Naive thymus-derived CD8-positive, alpha-beta T cell (primary cell): ENCODE measurements around the gene RNH1. TPM values are rescaled to one million over a fixed set of nuclear protein-coding genes. Genes with fewer than 3 reads are reported as not detected.
A peak's percentile ranks its signal among the peaks of the same experiment; 100 is the strongest.
"Not testable (repeated sequence)": the region's sequence is repeated elsewhere in the genome, so short reads cannot be mapped to it uniquely, and the experiment has no call there.

Source experiments
- ATAC-seq, 2 donors: fragments of 150-1000 bp; cut with Tn5 transposase in 1 of 2; sonication (Bioruptor Pico), chemical (Tn5 transposase) in 1 of 2; 1 replicate in 1 of 2; 2 replicates in 1 of 2; pipeline ENCODE4 v1.10.0; 2021; ENCODE audit warnings: mild to moderate bottlenecking in 2 of 2, moderate library complexity in 2 of 2
- POLR2A ChIA-PET: fragments of 350-600 bp; sonication (Branson Sonifier 250); formaldehyde crosslinking; loops from one replicate; lab custom pipeline; 2021; ENCODE audit warnings: antibody characterized with exemption; lab: Charles Lee
- DNase-seq, 10 donors: peaks; one replicate each; pipeline versions ENCODE4 v3.0.0 to v3.0.0-alpha.2; 2020 to 2022
- H3K27ac Mint-ChIP-seq, 10 donors: one replicate each; pipeline ENCODE4 v1.8.0; 2020 to 2022; ENCODE audit warnings: mild to moderate bottlenecking in 10 of 10, mixed read lengths in 10 of 10, moderate library complexity in 4 of 10, inconsistent platforms in 1 of 10
- H3K27me3 Mint-ChIP-seq, 5 donors: one replicate each; pipeline ENCODE4 v1.8.0; 2021 to 2022; ENCODE audit warnings: mixed read lengths in 5 of 5
- H3K36me3 Mint-ChIP-seq, 3 donors: one replicate each; pipeline ENCODE4 v1.8.0; 2020 to 2022; ENCODE audit warnings: mixed read lengths in 3 of 3, mild to moderate bottlenecking in 2 of 3, inconsistent platforms in 1 of 3
- H3K4me1 Mint-ChIP-seq, 4 donors: one replicate each; pipeline ENCODE4 v1.8.0; 2021 to 2022; ENCODE audit warnings: mixed read lengths in 4 of 4
- H3K4me3 Mint-ChIP-seq, 10 donors: one replicate each; pipeline ENCODE4 v1.8.0; 2020 to 2022; ENCODE audit warnings: mild to moderate bottlenecking in 10 of 10, mixed read lengths in 10 of 10, moderate library complexity in 6 of 10, inconsistent platforms in 1 of 10
- H3K9me3 Mint-ChIP-seq, 9 donors: one replicate each; pipeline ENCODE4 v1.8.0; 2020 to 2022; ENCODE audit warnings: mixed read lengths in 9 of 9, mild to moderate bottlenecking in 3 of 9, inconsistent platforms in 1 of 9, moderate library complexity in 1 of 9
- polyA plus RNA-seq, 3 donors: library from polyadenylated mRNA; unstranded; fragments of 300-500 nt; fragmentation: Illumina TruSeq; gene quantifications; one replicate each; pipeline ENCODE4 v1.2.3, GENCODE V29; 2021
- total RNA-seq, 8 experiments: library from RNA in 2 of 8; stranded (reverse) in 2 of 8; gene quantifications; one replicate each; pipeline ENCODE4 v1.2.3 and lab custom pipeline; 2021 to 2026

The RNH1 gene
- total and polyA plus RNA-seq, 5 experiments from 2014 or later: 102 to 198 (median 152) TPM

DNA sequence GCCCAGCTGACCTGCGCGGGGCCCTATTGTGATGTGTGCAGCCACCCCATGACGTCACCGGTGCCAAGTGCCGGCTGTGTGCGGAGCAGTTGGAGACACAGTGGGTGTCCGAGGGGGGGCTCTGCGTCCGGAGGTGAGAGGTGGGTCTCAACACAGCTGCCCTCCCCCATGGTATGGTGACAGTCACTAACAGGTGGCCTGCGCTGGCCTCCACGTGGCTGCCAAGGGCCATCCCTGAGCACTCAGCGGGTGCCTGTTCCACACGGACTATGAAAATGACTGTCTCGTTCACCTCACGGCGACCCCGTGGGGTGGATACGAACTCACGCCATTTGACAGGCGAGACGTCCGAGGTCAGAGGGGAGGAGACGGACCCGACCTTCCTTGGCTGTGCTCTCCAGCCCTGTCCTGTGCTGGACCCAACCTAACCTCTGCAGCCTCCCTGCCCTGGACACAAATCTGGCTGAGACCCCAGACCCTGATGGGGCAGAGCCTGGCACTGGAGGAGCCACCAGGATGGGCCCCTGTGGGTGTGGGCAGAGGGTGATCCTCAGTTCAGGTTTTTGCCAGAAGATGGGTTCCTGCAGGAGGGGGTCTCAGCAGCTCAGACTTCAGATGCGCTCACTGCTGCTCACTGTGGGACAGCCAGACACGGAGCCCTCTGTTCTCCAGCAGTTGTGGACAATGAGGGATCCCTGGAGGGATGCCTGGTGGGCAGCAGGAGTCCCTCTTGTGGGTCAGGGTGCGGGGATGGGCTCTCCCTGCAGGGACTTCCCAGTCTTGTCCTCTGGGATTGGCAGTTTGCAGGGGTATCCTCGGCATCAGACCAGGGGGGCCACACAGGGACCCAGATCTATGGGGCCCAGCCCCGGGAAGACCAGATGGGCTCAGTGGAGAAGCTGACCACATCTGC, 22.0 kb upstream of the RNH1 start:
- Mint-ChIP-seq H3K4me3 (no peak overlapping the region), H3K36me3 (peaks cover 0 to 13% (median 0%) of the 10 kb centered on the region in 3 donors), H3K27ac (peak overlapping the region in 1 of 10 donors; percentile 52), H3K4me1 (peaks cover 0 to 4% (median under 1%) of the 10 kb centered on the region in 4 donors), H3K27me3 (peaks cover 0 to 2% (median 0%) of the 10 kb centered on the region in 5 donors), H3K9me3 (no peaks in the 10 kb centered on the region)
- ATAC-seq (no peak), DNase-seq (no peak)
- POLR2A ChIA-PET: interaction anchor here (1.1 kb wide), 1 partner anchor 11 kb away, joined by 3 read pairs; no protein-coding TSS in a partner anchor

GRCh38 chr11:528166-528814, 21.2 kb upstream of the RNH1 start:
- peaks cover 0 to 2% (median 0%) of the 10 kb centered on the region in 5 donors for H3K27me3 Mint-ChIP-seq
- DNase-seq: no peak
- H3K27ac Mint-ChIP-seq: no peak overlapping the region
- H3K36me3 Mint-ChIP-seq: peaks cover 0 to 13% (median 0%) of the 10 kb centered on the region in 3 donors
- POLR2A ChIA-PET: interaction anchor here (0.5 to 1.1 kb wide), 4 partner anchors 12 to 238 kb away, joined by 3 to 4 read pairs (median 3); partner anchors contain the start of gene IRF7
- no peak for ATAC-seq
- no peaks in the 10 kb centered on the region for H3K9me3 Mint-ChIP-seq
- peaks cover 0 to 2% (median 0%) of the 10 kb centered on the region in 4 donors for H3K4me1 Mint-ChIP-seq
- H3K4me3 Mint-ChIP-seq: no peak overlapping the region

- no peak overlapping the region for H3K27ac Mint-ChIP-seq
- ATAC-seq (no peak), DNase-seq (no peak)
- H3K36me3 Mint-ChIP-seq: peaks cover 0 to 3% (median 0%) of the 10 kb centered on the region in 3 donors
- POLR2A ChIA-PET: interaction anchor here (0.7 kb wide), 1 partner anchor 9 kb away, joined by 3 read pairs; the partner anchor contains the start of gene HRAS
- H3K27me3 Mint-ChIP-seq: peaks cover 0 to 2% (median 0%) of the 10 kb centered on the region in 5 donors
- H3K4me3 Mint-ChIP-seq: no peak overlapping the region
- peaks cover 0 to 2% (median 0%) of the 10 kb centered on the region in 4 donors for H3K4me1 Mint-ChIP-seq
- no peaks in the 10 kb centered on the region for H3K9me3 Mint-ChIP-seq
Measured at GRCh38 chr11:526192-526591, 19.1 kb upstream of the RNH1 start.

GRCh38 chr11:521177-521688, 14.2 kb upstream of the RNH1 start:
- peaks cover 0 to 7% (median 0%) of the 10 kb centered on the region in 9 donors for H3K9me3 Mint-ChIP-seq
- POLR2A ChIA-PET: no interaction called here
- H3K4me3 Mint-ChIP-seq: no peak overlapping the region
- ATAC-seq (no peak), DNase-seq (no peak)
- H3K27me3 Mint-ChIP-seq: peaks cover 0 to 2% (median 0%) of the 10 kb centered on the region in 5 donors
- peaks cover 0 to 5% (median 0%) of the 10 kb centered on the region in 3 donors for H3K36me3 Mint-ChIP-seq
- no peak overlapping the region for H3K27ac Mint-ChIP-seq
- peaks cover 4 to 12% (median 6%) of the 10 kb centered on the region in 4 donors for H3K4me1 Mint-ChIP-seq

GRCh38 chr11:520428-521176, 13.6 kb upstream of the RNH1 start:
- Mint-ChIP-seq H3K27me3 (peaks cover 0 to 1% (median 0%) of the 10 kb centered on the region in 5 donors), H3K27ac (no peak overlapping the region)
- peak in 1 of 10 donors; percentile 37 for DNase-seq

GRCh38 chr11:518463-519202, 11.6 kb upstream of the RNH1 start:
- peaks cover 0 to 7% (median 0%) of the 10 kb centered on the region in 9 donors for H3K9me3 Mint-ChIP-seq
- peak overlapping the region in 7 of 10 donors; percentile 67 to 90 (median 83) for H3K27ac Mint-ChIP-seq
- H3K4me3 Mint-ChIP-seq: peak overlapping the region; percentile 75 to 93 (median 86)
- H3K36me3 Mint-ChIP-seq: peaks cover 0 to 5% (median 5%) of the 10 kb centered on the region in 3 donors
- DNase-seq (peak; percentile 80 to 96 (median 88)), ATAC-seq (peak; percentile 89 to 92)
- no peaks in the 10 kb centered on the region for H3K27me3 Mint-ChIP-seq
- peaks cover 2 to 12% (median 6%) of the 10 kb centered on the region in 4 donors for H3K4me1 Mint-ChIP-seq
- POLR2A ChIA-PET: interaction anchor here (0.6 to 1.8 kb wide), 9 partner anchors 9 to 229 kb away, joined by 3 to 9 read pairs (median 3); partner anchors contain the start of gene RNH1

More at GRCh38 chr11:520428-521176, 13.6 kb upstream of the RNH1 start:
- H3K9me3 Mint-ChIP-seq: peaks cover 0 to 7% (median 0%) of the 10 kb centered on the region in 9 donors
- H3K36me3 Mint-ChIP-seq: peaks cover 0 to 5% (median 0%) of the 10 kb centered on the region in 3 donors
- H3K4me1 Mint-ChIP-seq: peaks cover 4 to 12% (median 6%) of the 10 kb centered on the region in 4 donors
- no peak overlapping the region for H3K4me3 Mint-ChIP-seq
- no peak for ATAC-seq
- POLR2A ChIA-PET: no interaction called here

DNA sequence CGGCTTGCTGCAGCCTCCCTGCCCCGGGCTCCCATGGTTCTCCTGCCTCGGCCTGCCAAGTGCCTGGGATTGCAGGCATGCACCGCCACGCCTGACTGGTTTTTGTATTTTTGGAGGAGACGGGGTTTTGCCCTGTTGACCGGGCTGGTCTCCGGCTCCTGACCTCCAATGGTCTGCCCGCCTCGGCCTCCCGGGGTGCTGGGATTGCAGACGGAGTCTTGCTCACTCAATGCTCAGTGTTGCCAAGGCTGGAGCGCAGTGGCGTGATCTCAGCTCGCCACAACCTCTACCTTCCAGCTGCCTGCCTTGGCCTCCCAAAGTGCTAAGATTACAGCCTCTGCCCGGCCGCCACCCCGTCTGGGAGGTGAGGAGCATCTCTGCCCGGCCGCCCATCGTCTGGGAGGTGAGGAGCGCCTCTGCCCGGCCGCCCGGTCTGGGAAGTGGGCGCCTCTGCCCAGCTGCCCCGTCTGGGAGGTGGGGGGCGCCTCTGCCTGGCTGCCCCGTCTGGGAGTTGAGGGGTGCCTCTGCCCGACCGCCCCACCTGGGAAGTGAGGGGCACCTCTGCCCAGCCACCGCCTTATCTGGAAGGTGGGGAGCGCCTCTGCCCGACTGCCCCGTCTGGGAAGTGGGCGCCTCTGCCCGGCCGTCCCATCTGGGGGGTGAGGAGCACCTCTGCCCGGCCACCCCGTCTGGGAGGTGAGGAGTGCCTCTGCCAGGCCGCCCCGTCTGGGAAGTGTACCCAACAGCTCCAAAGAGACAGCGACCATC, 10.1 kb upstream of the RNH1 start:
- POLR2A ChIA-PET, H3K27me3 Mint-ChIP-seq, H3K4me3 Mint-ChIP-seq, DNase-seq, H3K9me3 Mint-ChIP-seq, ATAC-seq: not testable (repeated sequence)
- peaks cover 2 to 12% (median 7%) of the 10 kb centered on the region in 4 donors for H3K4me1 Mint-ChIP-seq
- peaks cover 0 to 10% (median 5%) of the 10 kb centered on the region in 3 donors for H3K36me3 Mint-ChIP-seq
- H3K27ac Mint-ChIP-seq: peak overlapping the region in 1 of 10 donors; percentile 56

DNA sequence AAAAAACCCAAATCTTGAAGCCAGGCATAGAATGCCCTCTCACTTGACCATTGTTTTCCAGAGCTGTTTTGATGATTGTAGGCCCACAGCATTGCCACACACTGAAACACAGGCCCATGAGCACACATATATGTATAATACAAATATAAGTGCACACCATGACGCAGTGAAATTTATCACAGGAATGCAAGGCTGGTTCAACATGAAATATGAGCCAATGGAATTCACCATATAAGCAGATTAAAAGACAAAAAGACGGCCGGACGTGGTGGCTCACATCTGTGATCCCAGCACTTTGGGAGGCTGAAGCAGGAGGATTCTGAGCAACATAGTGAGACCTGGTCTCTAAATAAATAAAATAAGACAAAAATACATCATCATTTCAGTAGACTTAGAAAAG, 9.4 kb upstream of the RNH1 start:
- no peak for ATAC-seq
- Mint-ChIP-seq H3K27me3 (no peaks in the 10 kb centered on the region), H3K36me3 (peaks cover 0 to 14% (median 5%) of the 10 kb centered on the region in 3 donors), H3K27ac (peak overlapping the region in 3 of 10 donors; percentile 31 to 54 (median 42)), H3K4me3 (no peak overlapping the region), H3K9me3 (peaks cover 0 to 7% (median 0%) of the 10 kb centered on the region in 9 donors), H3K4me1 (peaks cover 2 to 12% (median 7%) of the 10 kb centered on the region in 4 donors)
- no peak for DNase-seq
- POLR2A ChIA-PET: interaction anchor here (0.6 kb wide), 1 partner anchor 237 kb away, joined by 4 read pairs; no protein-coding TSS in a partner anchor

DNA sequence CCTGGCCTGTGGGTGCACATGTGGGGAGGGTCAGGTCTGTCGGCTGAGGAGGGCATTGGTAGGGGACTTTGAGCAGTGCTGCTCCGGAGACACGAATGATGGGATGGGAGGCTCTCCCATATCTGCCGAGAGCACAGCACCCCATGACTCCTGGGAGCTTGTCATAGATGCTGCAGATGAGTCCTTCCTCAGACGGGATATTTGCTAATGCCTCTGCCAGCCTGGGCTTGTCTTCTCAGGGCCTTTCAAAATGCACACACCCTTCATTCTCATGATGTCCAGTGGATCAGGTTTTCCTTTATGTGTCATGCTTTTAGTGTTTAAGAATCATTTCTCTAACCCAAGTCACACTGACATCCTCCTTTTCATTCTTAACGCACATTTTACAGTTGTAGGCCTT, 8.1 kb upstream of the RNH1 start:
- H3K36me3 Mint-ChIP-seq: peaks cover 0 to 20% (median 5%) of the 10 kb centered on the region in 3 donors
- ATAC-seq: no peak
- H3K27me3 Mint-ChIP-seq: no peaks in the 10 kb centered on the region
- H3K27ac Mint-ChIP-seq: peak overlapping the region in 4 of 10 donors; percentile 10 to 33 (median 28)
- peaks cover 2 to 9% (median 5%) of the 10 kb centered on the region in 4 donors for H3K4me1 Mint-ChIP-seq
- POLR2A ChIA-PET: interaction anchor here (1.6 kb wide), 1 partner anchor 21 kb away, joined by 4 read pairs; the partner anchor contains the start of gene HRAS
- H3K9me3 Mint-ChIP-seq: peaks cover 0 to 7% (median 0%) of the 10 kb centered on the region in 9 donors
- no peak overlapping the region for H3K4me3 Mint-ChIP-seq
- no peak for DNase-seq

DNA sequence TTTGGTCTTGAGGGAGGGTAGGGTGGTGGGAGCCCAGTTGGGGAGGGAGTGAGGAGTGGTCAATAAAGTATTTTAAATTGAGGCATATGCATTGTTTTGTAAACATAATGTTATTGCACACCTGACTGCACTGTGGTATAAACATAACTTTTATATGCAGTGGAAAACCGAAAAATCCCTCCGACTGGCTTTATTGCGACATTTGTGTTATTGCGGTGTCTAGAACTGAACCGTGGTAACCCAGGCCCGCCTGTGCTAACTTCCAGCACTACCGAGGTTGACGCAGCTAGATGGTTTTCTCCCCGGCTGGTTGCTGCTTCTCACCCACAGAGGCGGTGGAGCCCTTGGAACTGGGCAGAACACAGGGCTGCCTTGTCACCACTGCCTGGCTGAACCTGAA, 7.6 kb upstream of the RNH1 start:
- DNase-seq (no peak), ATAC-seq (no peak)
- H3K4me3 Mint-ChIP-seq: no peak overlapping the region
- peaks cover 0 to 25% (median 5%) of the 10 kb centered on the region in 3 donors for H3K36me3 Mint-ChIP-seq
- POLR2A ChIA-PET: interaction anchor here (1.6 kb wide), 1 partner anchor 21 kb away, joined by 4 read pairs; the partner anchor contains the start of gene HRAS
- peak overlapping the region in 3 of 10 donors; percentile 24 to 54 (median 31) for H3K27ac Mint-ChIP-seq
- H3K4me1 Mint-ChIP-seq: peaks cover 2 to 9% (median 5%) of the 10 kb centered on the region in 4 donors
- no peaks in the 10 kb centered on the region for H3K27me3 Mint-ChIP-seq
- peaks cover 0 to 7% (median 0%) of the 10 kb centered on the region in 9 donors for H3K9me3 Mint-ChIP-seq
